Measurements from ENCODE around the gene UTP14C. TPM values are rescaled to one million over a fixed set of nuclear protein-coding genes. Genes with fewer than 3 reads are reported as not detected.

UTP14C gene
- total RNA-seq, 1 experiment from 2014 or later, result 19.8 TPM

- no peak overlapping the region for H3K27ac ChIP-seq (ENCODE audit: insufficient read length, low read depth, low read length)
- no peak overlapping the region for H3K23ac ChIP-seq (ENCODE audit: insufficient read length, low read depth, low read length)
- H2AK5ac ChIP-seq (ENCODE audit: insufficient read length, low read length), result no peak overlapping the region
- H3K36me3 Mint-ChIP-seq (ENCODE audit: insufficient read depth in 1 of 3, low read depth in 3 of 3), result peaks cover 8% of the 10 kb centered on the region in 3 experiments; a peak in 5 of 7 replicates
- H3K9me3 ChIP-seq (ENCODE audit: control insufficient read depth, low read depth, low read length), result no peaks in the 10 kb centered on the region
- no peak overlapping the region for H2BK12ac ChIP-seq (ENCODE audit: insufficient read length, low read depth, low read length)
- no peak overlapping the region for H2BK15ac ChIP-seq (ENCODE audit: low read depth, low read length)
- TF ChIP-seq, protein P1, sequence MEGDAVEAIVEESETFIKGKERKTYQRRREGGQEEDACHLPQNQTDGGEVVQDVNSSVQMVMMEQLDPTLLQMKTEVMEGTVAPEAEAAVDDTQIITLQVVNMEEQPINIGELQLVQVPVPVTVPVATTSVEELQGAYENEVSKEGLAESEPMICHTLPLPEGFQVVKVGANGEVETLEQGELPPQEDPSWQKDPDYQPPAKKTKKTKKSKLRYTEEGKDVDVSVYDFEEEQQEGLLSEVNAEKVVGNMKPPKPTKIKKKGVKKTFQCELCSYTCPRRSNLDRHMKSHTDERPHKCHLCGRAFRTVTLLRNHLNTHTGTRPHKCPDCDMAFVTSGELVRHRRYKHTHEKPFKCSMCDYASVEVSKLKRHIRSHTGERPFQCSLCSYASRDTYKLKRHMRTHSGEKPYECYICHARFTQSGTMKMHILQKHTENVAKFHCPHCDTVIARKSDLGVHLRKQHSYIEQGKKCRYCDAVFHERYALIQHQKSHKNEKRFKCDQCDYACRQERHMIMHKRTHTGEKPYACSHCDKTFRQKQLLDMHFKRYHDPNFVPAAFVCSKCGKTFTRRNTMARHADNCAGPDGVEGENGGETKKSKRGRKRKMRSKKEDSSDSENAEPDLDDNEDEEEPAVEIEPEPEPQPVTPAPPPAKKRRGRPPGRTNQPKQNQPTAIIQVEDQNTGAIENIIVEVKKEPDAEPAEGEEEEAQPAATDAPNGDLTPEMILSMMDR (conservative IDR thresholded peaks at IDR 0.05), result no peak
- H2BK120ac ChIP-seq (ENCODE audit: low read depth, low read length, poor library complexity, severe bottlenecking), result no peak overlapping the region
- no peak overlapping the region for H3T11ph ChIP-seq (ENCODE audit: low read length)
- no peak overlapping the region for H2BK5ac ChIP-seq (ENCODE audit: insufficient read length, low read length)
- H3K27ac Mint-ChIP-seq, result no peak overlapping the region
- no peaks in the 10 kb centered on the region for H3K79me2 ChIP-seq (ENCODE audit: insufficient read depth, low read length)
- H3K56ac ChIP-seq (ENCODE audit: insufficient read length, low read depth, low read length), result no peak overlapping the region
- H3K4ac ChIP-seq (ENCODE audit: low read depth, low read length), result no peak overlapping the region
- H3K14ac ChIP-seq (ENCODE audit: insufficient read depth, low read length), result no peak overlapping the region
- no CpG with 5 or more reads among the region's 7 CpGs for WGBS (ENCODE audit: extremely low coverage, insufficient read length, low lambda C conversion rate)
- H2AFZ ChIP-seq (ENCODE audit: low read length), result no peak overlapping the region
- H3K4me1 ChIP-seq (ENCODE audit: insufficient read depth, low read length), result no peaks in the 10 kb centered on the region
- peaks cover 16 to 28% of the 10 kb centered on the region in 2 experiments for H3K4me1 Mint-ChIP-seq
- no peak overlapping the region for H4K8ac ChIP-seq (replicated peaks; ENCODE audit: insufficient read length, low read depth, low read length)
- H3K4me3 Mint-ChIP-seq, result no peak overlapping the region
- H4K20me1 ChIP-seq (ENCODE audit: control insufficient read depth, insufficient read depth, insufficient read length), result no peaks in the 10 kb centered on the region
- H3K9me3 Mint-ChIP-seq, result peaks cover 2 to 3% of the 10 kb centered on the region in 2 experiments; a peak in 2 of 5 replicates
- H3K27me3 ChIP-seq (ENCODE audit: insufficient read depth, low read length), result no peaks in the 10 kb centered on the region
- H3K9ac ChIP-seq (ENCODE audit: extremely low read depth, insufficient read length, low read length), result no peak overlapping the region
- no peak overlapping the region for H4K5ac ChIP-seq (ENCODE audit: insufficient read length, low read depth, low read length)
- H3K18ac ChIP-seq (ENCODE audit: insufficient read length, low read depth, low read length), result no peak overlapping the region
- H3K27me3 Mint-ChIP-seq (ENCODE audit: low read depth), result peaks cover 9% of the 10 kb centered on the region
- H2BK20ac ChIP-seq (ENCODE audit: low read depth, low read length, poor library complexity, severe bottlenecking), result no peak overlapping the region
- H4K91ac ChIP-seq (ENCODE audit: insufficient read length, low read depth, low read length), result no peak overlapping the region
- no peaks in the 10 kb centered on the region for H3K79me1 ChIP-seq (ENCODE audit: insufficient read depth, low read depth, low read length, poor library complexity, severe bottlenecking)
- H3K23me2 ChIP-seq (ENCODE audit: insufficient read length, low read depth, low read length, poor library complexity, severe bottlenecking), result no peaks in the 10 kb centered on the region
- no peak for DNase-seq
- no peak overlapping the region for H3K4me2 ChIP-seq (ENCODE audit: insufficient read depth, insufficient read length, low read length)
Measured at GRCh38 chr13:52004511-52005170, 19.9 kb upstream of the UTP14C start.
